Stimulated activated CD4-positive, alpha-beta T cell treated with anti-CD3 and anti-CD28 coated beads, Interleukin-1b, Interleukin-23, amount 100 ng/mL, for 4 hours (primary cell): ENCODE results near the gene RAB30.

Experiments used
- DNase-seq, 2 donors: peaks; one replicate each; pipeline ENCODE4 v3.0.0-alpha.2; 2020; ENCODE audit warnings: low read depth in 2 of 2

The RAB30 gene, protein sequence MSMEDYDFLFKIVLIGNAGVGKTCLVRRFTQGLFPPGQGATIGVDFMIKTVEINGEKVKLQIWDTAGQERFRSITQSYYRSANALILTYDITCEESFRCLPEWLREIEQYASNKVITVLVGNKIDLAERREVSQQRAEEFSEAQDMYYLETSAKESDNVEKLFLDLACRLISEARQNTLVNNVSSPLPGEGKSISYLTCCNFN

DNA sequence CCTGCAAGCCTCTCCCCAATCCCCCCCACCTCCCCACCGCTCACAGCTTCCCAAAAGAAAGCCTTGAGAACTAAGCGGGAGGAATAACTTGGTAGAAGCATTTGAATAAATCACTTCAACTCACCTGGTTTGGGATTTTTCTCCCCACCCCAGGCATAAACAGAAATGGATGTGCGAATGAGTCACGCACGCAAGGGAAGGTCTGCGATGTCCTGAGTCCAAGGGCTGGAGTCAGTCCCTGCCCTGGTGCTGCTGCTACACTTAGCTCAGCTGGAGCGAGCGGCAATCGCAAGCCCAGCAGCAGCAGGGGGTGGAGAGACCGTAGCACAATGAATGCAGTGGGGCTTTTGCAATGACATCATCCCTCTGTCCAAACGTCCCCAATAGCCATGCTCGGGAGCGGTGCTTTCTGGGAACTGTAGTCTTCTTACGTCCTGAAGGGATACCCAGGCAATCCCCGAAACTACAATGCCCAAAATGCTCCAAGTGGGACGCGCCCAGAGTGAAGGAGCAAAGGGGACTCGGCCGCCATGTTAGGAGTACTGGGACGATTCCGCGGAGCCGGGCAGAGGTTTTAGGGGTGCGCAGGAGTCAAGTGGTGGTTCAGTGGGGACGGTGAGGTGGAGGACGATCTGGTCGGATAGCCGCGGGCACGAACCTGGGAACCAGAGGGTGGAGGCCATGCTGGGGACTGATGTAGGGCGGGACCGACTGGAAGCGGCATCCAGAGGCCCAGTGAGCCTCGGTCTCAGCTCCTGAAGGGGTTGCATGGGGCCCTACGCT lies at the start of gene RAB30:
RAB30 (minus strand) TSS at position 331 of the 783 bp plus-strand sequence. CDS start 74,581 bp downstream, outside the sequence.
- peak; percentile 71 to 88 for DNase-seq

DNA sequence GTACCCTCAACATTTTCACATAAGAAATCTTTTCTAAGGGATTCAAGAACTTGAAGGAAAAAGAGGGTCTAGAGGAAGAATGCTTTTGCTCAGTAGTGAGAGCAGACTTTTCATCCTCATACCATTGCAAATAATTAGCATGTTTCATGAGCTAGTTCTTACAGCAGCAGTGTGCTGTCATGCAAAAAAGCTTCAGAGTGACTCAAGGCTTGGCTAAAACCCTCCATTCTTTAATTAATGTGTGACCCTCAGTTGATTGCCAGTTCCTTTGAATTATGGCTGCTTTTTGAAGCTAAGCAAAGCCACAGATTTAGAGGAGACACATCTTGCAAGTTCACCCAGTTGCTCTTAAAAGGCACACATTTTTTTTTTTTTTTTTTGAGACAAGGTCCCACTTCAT lies 48.6 kb upstream of the RAB30 start:
- no peak for DNase-seq

DNA sequence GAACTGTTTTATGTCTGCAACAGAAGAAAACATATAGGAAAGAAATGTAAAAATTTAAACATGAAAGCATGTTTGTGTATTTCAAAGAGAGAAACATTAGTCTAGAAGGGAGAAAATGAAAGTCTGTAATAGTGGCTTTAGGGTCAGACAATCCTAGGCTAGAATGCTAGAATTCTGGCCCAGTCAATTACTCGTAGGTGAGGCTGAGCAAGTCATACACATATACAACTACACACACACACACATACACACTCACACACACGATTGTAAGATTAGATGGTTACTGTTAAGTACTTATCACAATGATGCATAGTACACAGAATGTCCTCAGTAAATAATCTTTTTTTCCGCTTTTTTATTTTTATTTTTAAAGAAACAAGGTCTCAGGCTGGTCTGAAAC lies 47.5 kb upstream of the RAB30 start:
- no peak for DNase-seq

GRCh38 chr11:83118814-83119213 lies 47.1 kb upstream of the RAB30 start:
- no peak for DNase-seq

- no peak for DNase-seq
These were observed 44.4 kb upstream of the RAB30 start for GRCh38 chr11:83116015-83116641.

DNA sequence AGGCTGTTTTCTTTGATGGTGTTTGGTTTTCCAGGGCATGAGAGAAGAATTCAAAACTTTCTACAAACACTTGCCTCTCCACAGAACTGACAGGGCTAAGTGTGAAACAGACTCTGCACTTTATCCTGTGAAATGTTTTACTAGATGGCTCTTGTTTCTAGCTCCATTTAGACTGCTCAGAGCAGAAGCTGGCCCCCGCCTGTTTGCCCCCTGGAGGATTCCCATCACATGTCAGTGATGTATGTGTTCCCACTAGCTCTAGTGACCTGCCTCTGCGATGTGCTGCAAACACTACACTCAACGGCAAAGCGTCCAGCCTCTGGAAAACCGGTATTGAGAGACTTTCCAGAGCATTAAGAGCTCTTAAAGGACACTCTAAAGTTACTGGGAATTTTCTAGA lies 43.9 kb upstream of the RAB30 start:
- DNase-seq: no peak

- DNase-seq: no peak
These were observed 43.3 kb upstream of the RAB30 start for GRCh38 chr11:83115026-83115425.

DNA sequence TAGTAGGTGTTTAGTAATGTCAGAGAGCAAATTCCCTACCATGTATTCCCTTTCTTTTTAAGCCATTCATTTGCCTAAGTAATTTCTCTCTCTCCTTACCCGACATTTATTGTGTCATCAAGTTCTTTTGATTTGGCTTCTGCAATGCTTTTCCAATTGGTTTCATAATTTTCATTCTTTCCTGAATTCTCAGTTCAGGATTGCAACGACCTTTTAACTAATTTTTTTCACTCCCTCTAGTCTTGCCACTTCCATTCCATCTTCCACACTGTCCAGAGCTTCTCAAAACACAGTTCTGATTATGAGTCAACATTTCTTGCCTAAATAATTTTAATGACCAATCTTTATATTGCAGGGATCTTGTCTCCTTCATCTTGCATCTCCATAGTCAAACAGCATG lies 41.2 kb upstream of the RAB30 start:
- no peak for DNase-seq

- DNase-seq: no peak
These were observed 33.5 kb upstream of the RAB30 start for GRCh38 chr11:83105168-83105567.

DNA sequence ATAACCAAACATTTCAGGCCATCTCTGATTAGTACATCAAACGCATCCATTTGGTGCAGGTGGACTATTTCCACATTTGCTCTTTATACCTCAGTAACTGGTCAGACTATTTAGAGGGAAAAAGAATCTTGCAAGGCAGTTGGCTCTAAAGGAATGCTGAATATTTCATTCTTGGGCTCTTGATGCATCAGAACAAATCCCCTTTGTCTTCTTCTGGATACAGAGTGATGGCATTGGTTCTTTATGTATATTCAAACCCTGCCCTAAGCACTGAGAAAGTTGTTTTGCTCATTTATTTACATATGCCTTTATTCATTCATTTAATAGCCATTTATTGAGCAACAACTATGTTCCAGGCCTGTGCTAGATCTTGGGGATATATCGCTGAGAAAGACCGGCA lies 31.1 kb upstream of the RAB30 start:
- DNase-seq: no peak

DNA sequence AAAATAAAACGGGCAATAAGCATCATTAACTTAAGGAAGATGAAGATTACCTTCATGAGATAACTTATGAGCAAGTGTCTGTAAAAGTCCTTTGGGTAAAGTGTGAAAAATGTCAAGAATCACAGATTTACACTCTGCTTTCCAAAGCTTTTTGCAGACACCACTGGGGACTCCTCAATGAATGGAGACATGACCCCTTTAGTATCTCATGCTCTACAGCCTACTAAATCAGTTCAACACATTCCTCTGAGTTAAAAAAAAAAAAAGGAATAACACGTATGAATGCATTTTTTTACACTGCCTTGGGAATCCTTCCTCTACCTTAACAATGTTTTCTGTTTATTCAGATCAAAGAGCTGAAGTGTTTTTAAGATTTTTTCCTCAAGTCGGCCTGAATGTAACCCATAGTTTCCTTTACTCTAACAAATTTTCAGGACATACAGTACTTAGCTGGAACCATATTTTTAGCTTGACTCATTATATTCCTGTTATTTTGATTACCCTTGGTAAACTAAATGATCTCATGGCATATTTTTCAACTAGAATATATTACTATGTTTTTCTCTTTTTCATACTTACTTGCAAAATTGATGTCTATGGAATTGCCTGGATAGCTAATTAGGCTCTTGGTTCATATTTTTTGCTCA lies 25.9 kb upstream of the RAB30 start:
- no peak for DNase-seq

DNA sequence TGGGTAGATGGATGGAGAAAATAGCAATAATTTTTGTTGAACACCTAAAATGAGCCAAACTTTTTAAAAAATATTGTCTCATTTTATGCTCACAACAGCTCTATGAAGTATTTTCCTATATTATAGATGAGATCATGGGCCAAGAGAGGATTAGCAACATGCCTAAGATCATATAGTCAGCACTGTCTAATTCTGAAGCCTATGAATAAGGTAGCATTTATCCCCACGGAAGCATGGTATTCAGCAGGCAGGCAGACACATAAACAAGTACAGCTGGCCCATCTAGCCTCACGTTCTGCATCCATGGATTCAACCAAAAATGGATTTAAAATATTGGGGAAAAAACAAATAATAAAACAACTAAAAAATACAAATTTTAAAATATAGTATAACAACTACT lies 21.9 kb upstream of the RAB30 start:
- no peak for DNase-seq

- no peak for DNase-seq
These were observed 21.0 kb upstream of the RAB30 start for GRCh38 chr11:83092488-83093384.

- DNase-seq: no peak
These were observed 17.3 kb upstream of the RAB30 start for GRCh38 chr11:83088965-83089364.

DNA sequence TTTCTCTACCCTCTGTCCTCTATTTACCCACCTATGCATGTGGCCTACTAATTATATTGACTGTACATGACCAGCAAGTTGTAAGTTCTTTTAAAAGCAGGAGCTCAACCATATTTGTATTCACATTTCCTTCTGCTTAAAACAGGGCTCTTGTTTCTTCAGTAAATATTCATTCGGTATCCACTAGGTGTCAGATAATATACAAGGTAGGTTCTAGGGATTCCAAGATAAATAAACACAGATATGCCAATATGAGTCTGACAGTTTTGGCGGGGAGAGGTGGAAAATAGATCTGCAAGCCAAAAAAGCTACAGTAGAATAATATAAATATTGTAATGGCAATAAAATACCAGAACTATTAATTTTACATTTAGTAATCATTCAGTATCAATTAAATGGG lies 15.3 kb upstream of the RAB30 start:
- DNase-seq: no peak

- DNase-seq: no peak
These were observed 8.1 kb upstream of the RAB30 start for GRCh38 chr11:83079820-83080219.

DNA sequence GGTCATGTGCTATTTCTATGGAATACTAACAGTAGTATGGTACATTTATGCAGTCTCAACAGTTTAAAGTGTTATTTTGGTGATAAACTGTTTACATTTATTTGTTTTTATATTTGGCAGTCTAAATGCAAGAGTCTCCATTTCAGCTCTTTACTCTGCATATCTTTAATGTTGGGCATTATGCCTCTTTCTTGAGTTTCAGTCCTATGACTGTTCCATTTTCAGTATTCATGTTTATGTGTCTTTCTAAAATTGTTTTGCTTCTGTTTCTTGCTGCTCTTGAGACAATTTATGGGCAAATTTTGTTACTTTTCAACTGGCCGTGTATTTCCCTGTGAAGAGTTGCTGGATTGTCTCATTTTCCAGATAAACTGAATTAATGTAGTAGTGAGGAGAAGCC lies 6.6 kb upstream of the RAB30 start:
- no peak for DNase-seq

GRCh38 chr11:83073884-83074283 lies 2.2 kb upstream of the RAB30 start:
- no peak for DNase-seq

GRCh38 chr11:83073258-83073657 lies 1.6 kb upstream of the RAB30 start:
- DNase-seq: no peak

DNA sequence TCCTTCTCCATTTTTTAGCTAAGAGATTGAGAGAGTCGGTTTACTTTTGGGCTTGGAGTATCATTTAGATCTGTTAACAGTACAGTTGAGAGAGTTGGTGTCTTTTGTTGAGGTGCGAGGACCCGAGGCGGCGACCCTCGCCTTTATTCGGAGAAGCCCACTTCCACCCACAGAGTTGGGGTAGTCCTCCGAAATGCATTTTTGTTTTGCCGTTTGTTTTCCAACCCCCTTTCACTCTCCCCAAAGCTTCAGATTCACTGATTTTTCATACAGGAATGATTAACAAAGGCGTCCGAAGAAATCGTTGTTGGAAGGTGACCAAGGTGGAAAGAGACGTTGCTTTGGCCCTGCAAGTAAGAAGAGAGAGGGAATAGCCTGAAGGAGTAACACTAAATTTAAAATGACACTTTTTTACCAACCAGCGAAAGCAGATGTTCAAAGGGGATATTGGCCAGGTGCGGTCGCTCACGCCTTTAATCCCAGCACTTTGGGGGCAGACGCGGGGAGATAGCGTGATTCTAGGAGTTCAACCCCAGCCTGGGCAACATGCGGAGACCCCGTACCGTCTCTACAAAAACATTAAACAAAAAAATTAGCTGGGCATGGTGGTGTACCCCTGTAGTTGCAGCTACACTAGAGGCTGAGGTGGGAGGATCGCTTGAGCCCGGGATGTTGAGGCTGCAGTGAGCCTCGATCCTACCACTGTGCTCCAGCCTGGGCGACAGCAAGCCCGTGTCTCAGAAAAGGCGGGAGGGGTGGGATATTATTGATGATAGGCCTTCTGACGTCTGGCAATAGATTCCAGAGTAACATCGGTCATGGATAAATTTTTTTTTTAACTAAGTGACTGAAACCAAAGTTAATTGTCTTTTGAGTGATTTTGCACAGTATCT lies 899 bp upstream of the RAB30 start:
- no peak for DNase-seq
